Kidney (tissue), 14 donors: Measurements from ENCODE around the gene STXBP3. TPM values are rescaled to one million over a fixed set of nuclear protein-coding genes. Genes with fewer than 3 reads are reported as not detected.

Source experiments
- DNase-seq, 5 donors: peaks; one replicate each; pipeline ENCODE4 v3.0.0-alpha.2; 2013 to 2020
- FAIRE-seq: peaks from 2 replicates; lab custom pipeline; 2012; peaks lifted over from hg19 to GRCh38; lab: Jason Lieb, UNC
- H3K27ac ChIP-seq, 2 donors: one replicate each; pipeline ENCODE4 v1.7.0; 2013; ENCODE audit warnings: low read depth in 2 of 2, low read length in 2 of 2, inconsistent platforms in 1 of 2
- H3K27me3 ChIP-seq: one replicate; pipeline ENCODE4 v1.7.1; 2013; ENCODE audit warnings: low read length, inconsistent platforms; ENCODE audit not compliant: control insufficient read depth, insufficient read depth
- H3K36me3 ChIP-seq, 3 donors: one replicate each; pipeline versions ENCODE4 v1.7.0 to v1.7.1; 2013; ENCODE audit warnings: low read length in 3 of 3, control low read depth in 1 of 3, inconsistent platforms in 1 of 3; ENCODE audit not compliant: insufficient read depth in 3 of 3, control insufficient read depth in 2 of 3
- H3K4me1 ChIP-seq, 3 donors: one replicate each; pipeline versions ENCODE4 v1.7.0 to v1.7.1; 2013; ENCODE audit warnings: low read length in 3 of 3, inconsistent platforms in 1 of 3, low read depth in 1 of 3; ENCODE audit not compliant: control insufficient read depth in 2 of 3, insufficient read depth in 2 of 3
- H3K4me3 ChIP-seq, 3 donors: one replicate each; pipeline versions ENCODE4 v1.7.0 to v1.8.1; 2013; ENCODE audit warnings: low read length in 3 of 3, control low read depth in 1 of 3, inconsistent platforms in 1 of 3
- H3K9ac ChIP-seq, 3 donors: one replicate each; pipeline versions ENCODE4 v1.7.0 to v1.7.1; 2013; ENCODE audit warnings: low read length in 3 of 3, control low read depth in 1 of 3, inconsistent platforms in 1 of 3
- H3K9me3 ChIP-seq, 3 donors: one replicate each; pipeline versions ENCODE4 v1.7.0 to v1.7.1; 2013; ENCODE audit warnings: low read length in 3 of 3, control low read depth in 1 of 3, inconsistent platforms in 1 of 3; ENCODE audit not compliant: control insufficient read depth in 2 of 3, insufficient read depth in 1 of 3
- intact Hi-C: fragments of 100-400 bp; cut with DNase I; formaldehyde crosslinking; loops from one replicate; pipeline ENCODE4 v1.11.1; 2022
- polyA plus RNA-seq: library from polyadenylated mRNA; stranded (reverse); fragments of 350-450 nt; fragmentation: Illumina TruSeq; extraction: RNeasy Lipid Tissue Mini Kit (QIAGEN cat#74804); gene quantifications from one replicate; pipeline ENCODE4 v1.2.3, GENCODE V29; 2014; ENCODE audit warnings: low read depth, low replicate concordance; ENCODE audit not compliant: insufficient read depth
- total RNA-seq: library from RNA; stranded (reverse); fragmentation: NEBNext Ultra II Directional; extraction: Animal tissue kit (Norgen Biotek cat#: 25700); gene quantifications from one replicate; pipeline ENCODE4 v1.2.1, GENCODE V29; 2021
- TF ChIP-seq, protein P1 (sequence below): IDR thresholded peaks from 3 replicates; pipeline ENCODE4 v1.5.1; 2012; ENCODE audit warnings: mild to moderate bottlenecking, moderate library complexity, borderline replicate concordance; ENCODE audit not compliant: insufficient read depth; ENCODE audit errors: extremely low read depth
- donor health status: control.
- donor health status: control.
- donor health status: control.
- donor health status: control.
- donor health status: control.
- donor health status: DM: yes; HTN: yes; CAD: no.
- donor health status: Normal renal cell carcinoma (clear cell type).

STXBP3 gene
- total and polyA plus RNA-seq, 2 donors from 2014 or later: 26.0 to 61.4 TPM

DNA sequence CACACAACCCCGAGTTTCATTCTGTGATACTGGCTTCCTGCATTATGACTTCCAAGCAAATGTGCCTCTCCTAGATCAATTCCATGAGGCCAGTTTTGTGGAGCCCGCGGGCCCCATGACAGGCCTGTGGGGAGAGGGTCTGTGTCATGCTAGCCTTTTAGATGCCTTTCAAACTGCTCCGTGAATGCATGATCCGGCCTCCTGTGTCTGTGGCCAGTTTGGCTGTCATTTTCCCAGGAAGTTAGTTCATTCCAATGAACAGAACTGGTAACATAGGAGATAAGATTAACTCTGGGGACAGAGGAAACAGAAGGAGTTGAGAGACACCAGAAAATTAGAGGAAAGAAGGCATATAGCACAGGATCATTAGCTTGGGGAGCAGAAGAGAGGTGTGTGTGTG is 30.5 kb upstream of the STXBP3 start:
- Histone ChIP-seq H3K9me3 (no peaks in the 10 kb centered on the region), H3K4me3 (no peak overlapping the region), H3K4me1 (no peaks in the 10 kb centered on the region), H3K27ac (no peak overlapping the region), H3K9ac (no peak overlapping the region), H3K27me3 (no peaks in the 10 kb centered on the region), H3K36me3 (no peaks in the 10 kb centered on the region)
- TF ChIP-seq, protein P1, sequence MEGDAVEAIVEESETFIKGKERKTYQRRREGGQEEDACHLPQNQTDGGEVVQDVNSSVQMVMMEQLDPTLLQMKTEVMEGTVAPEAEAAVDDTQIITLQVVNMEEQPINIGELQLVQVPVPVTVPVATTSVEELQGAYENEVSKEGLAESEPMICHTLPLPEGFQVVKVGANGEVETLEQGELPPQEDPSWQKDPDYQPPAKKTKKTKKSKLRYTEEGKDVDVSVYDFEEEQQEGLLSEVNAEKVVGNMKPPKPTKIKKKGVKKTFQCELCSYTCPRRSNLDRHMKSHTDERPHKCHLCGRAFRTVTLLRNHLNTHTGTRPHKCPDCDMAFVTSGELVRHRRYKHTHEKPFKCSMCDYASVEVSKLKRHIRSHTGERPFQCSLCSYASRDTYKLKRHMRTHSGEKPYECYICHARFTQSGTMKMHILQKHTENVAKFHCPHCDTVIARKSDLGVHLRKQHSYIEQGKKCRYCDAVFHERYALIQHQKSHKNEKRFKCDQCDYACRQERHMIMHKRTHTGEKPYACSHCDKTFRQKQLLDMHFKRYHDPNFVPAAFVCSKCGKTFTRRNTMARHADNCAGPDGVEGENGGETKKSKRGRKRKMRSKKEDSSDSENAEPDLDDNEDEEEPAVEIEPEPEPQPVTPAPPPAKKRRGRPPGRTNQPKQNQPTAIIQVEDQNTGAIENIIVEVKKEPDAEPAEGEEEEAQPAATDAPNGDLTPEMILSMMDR: no peak
- DNase-seq: no peak
- intact Hi-C loops: no loop called here
- no peak for FAIRE-seq

DNA sequence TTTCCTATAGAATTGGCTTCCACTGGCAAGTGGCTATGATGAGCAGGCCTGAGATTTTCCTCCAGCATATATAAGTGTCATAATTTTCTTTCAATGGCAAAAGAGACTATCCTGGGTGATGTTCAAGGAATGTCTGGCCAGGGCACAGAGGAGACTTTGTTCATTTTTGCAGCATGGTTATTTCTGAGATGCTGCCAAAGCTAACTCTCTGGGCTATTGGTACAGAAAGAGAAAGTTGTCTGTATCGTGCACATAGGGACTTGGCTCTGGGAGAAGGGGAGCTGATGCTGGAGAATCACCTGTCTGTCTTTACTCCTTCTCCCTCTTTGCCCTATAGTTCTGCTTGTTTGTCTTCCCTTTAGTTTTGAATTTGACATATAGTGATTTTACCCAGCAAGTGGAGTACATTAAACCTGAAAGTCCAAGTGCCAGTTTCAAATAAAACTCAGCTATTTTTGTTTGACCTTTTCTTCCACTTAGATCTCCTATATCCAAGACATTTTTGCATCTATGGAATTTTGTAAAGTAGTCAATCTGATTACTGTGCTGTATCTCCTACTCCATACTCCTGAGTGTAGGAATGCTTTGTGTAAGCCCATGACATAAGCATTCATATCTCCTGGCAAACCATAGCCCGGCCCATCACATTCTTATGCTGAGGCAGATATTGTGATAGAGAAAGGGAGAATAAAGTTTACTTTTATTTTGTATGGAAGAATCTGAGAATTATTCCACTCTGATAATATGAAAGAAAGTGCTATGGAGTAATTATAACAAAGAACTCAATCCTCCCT is 29.8 kb upstream of the STXBP3 start:
- Histone ChIP-seq H3K4me3 (no peak overlapping the region), H3K4me1 (no peaks in the 10 kb centered on the region), H3K27ac (no peak overlapping the region), H3K36me3 (no peaks in the 10 kb centered on the region), H3K9me3 (no peaks in the 10 kb centered on the region), H3K27me3 (no peaks in the 10 kb centered on the region), H3K9ac (no peak overlapping the region)
- intact Hi-C loops: no loop called here
- TF ChIP-seq, protein P1: no peak
- no peak for FAIRE-seq
- no peak for DNase-seq

DNA sequence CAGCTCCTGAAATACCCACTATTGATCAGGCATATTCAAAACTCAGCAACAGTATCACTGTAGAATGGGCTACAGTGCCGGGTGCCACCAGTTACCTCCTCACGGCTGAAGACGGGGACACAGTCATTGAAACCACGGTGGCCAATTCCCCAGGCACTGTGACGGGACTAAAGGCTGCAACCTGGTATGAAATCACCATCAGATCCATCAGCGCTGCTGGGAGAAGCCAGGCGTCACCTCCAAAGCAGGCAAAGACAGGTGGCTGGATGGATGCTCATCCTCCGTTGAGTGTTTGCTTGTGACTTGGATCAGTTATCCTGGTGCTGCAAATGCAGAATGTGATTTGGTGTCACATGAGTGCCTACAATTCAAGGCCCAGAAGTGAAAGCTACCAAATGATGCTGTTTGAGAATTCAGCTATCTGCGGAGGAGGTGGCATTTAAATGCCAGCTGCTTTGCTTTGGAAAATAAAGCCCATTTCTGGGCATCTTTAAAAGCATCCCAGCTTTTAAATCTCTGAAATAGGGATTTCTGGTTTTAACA is 28.6 kb upstream of the STXBP3 start:
- intact Hi-C loops: no loop called here
- Histone ChIP-seq H3K4me1 (no peaks in the 10 kb centered on the region), H3K9me3 (no peaks in the 10 kb centered on the region), H3K4me3 (no peak overlapping the region), H3K27me3 (no peaks in the 10 kb centered on the region), H3K27ac (no peak overlapping the region), H3K36me3 (no peaks in the 10 kb centered on the region), H3K9ac (no peak overlapping the region)
- TF ChIP-seq, protein P1: no peak
- FAIRE-seq (no peak), DNase-seq (no peak)
